H54 (cell line): ENCODE data around the gene NDUFC1.
"Not testable (repeated sequence)": the region's sequence is repeated elsewhere in the genome, so short reads cannot be mapped to it uniquely, and the experiment has no call there.

ENCODE experiments used
- DNase-seq: peaks from one replicate; pipeline ENCODE4 v3.0.0; 2011; ENCODE audit warnings: low spot score, mixed read lengths; ENCODE audit not compliant: insufficient read length
- FAIRE-seq: peaks from 3 replicates; lab custom pipeline; 2011; peaks lifted over from hg19 to GRCh38; lab: Jason Lieb, UNC
- POLR2A ChIP-seq: IDR thresholded peaks from 2 replicates; pipeline ENCODE4 v1.6.1; 2011; ENCODE audit warnings: low read depth, mild to moderate bottlenecking, low read length

The NDUFC1 gene

DNA sequence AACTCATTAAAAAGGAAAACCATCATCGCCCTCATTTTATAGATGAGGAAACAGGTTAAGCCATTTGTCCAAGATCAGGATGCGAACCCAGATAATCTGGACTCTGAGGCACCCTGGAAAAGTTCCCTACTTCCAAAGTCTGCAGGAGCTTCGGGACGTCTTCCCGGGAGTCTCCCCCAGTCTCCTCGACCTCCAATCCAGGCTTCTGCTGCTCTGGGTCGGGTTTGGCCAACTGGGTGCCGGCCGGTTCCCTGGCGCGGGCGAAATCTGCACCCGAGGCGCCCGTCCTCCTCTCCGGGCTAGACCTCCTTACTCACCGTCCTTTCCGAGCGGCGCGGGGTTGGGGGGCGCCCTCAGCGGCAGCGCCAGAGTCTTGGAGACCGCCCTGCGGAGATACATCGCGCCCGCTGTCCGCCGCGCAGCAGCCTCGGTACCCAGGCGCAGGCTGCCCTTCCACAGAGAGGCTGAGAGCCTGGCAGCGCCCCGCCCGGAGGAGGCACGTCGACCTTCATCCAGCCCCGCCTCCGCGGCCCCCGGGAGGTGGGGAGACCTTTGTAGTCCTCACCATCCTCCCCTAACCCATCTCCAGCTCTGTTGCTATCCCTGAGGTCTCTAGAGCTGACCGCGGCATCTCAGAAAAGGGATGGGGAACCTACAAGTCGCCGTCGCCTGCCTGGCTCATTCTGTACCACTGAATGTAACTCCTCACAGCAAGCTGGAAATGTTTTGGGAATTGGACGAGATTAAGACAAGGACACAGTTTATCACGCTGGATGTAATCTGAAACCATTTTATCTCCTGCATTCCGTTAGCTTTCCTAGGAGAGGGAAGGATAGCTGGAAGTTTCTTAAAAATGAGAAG lies 22.3 kb downstream of the NDUFC1 start, which contains the start of gene MGARP:
Gene MGARP, minus strand, starts transcription at position 466 of the 861 bp plus-strand sequence. Its CDS starts 67 bp downstream, at position 399.
- FAIRE-seq, result no peak

DNA sequence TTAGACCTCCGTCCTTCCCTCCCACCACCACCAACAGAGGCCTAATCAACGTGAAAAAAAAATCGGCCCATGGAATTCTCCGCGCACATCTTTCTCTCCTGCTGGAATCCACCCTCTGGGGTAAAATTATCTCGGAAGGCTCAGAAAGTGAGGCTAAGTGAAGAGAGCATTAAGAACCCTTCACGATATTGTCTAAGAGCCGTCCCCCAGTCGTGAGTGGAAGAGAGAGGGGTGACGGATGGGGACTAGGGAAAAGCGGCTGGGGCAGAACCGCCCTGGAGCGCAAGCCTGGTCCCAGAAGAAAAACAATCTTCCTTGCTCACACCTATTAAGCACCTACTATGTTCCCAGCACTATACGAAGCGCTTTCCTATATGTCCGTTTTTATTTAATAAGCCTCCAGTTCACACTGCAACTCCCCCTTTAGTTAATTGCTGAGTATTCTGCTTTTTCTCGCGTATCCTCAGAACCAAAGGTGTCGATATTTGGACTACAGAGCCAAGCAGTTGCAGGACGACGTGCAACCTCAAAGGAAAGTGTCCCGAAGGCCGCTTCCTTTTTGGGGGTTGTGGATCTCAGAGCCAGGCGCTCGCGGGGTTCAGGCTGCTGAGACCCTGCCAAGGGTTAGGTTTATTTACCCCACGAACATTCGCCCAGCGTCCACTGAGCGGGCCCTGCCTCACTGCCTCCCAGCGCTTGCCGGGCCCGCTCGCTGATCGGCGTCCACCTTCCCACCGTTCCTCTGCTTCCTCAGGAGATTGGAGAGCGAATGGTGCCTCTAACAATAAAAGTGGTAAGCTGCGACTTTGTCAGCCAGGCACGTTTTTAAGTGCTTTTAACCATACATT lies 23.1 kb downstream of the NDUFC1 start:
- no peak for TF ChIP-seq POLR2A
- no peak for DNase-seq
- no peak for FAIRE-seq

More for the DNA sequence above, 22.3 kb downstream of the NDUFC1 start, which contains the start of gene MGARP:
- peak; percentile 37; the same call in 1 of the 2 replicates for TF ChIP-seq POLR2A
- DNase-seq, result no peak

DNA sequence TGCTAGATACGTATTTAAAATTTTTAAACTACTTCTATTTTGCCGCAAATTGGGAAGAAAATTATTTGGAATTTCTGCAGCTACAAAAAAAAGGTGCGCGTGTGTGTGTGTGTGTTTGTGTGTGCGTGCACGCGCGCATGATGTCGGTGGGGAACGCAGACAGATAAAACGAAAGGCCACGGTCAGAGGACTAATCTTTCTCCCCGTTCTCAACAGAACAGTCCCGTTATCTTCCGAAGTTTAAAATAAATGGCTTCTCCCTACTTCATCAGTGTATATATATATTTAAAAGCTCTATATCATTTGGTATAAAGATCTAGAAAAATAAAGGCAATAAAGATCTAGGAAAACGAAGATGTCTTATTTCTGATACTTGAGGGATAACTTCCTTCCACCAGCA lies 23.8 kb downstream of the NDUFC1 start:
- no peak for FAIRE-seq
- no peak for DNase-seq
- TF ChIP-seq POLR2A, result no peak

DNA sequence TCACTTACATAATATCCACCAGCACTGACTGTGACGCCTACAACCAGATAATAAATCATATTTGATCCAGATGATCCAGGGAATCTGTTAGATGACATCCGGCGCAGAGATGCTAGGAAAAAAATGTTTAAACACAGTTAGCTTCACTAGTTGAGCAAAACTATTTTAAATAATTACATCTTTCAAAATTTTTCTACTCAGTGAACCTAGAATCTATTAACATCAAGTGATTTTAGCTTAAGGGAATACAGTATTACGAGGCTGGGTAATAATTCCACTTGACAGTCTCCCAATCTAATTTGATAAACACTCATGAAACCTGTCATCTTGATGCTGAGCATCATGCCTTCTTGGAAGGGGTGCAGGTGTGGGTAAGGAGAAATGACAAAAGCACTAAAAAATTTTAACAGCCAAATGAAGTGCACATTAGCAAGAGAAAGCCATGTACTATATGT lies 27.0 kb downstream of the NDUFC1 start:
- DNase-seq, result no peak
- no peak for FAIRE-seq
- no peak for TF ChIP-seq POLR2A

DNA sequence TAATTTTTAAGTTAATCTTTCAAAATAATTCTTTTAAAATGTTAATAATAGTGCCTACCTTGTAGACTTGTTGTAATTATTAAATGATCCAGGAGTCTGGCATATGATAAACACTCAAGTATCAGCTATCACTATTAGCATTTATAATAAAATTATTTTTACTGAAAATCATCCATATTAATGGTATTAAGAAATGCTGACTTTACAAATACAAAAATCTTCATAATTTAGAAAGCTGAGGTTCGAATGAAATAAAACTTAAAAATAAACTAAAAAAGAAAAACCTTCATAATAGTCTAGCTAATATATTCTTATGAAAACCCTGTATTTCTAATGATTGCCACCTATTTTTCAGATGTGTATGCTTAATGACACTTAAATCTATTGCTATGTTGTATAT lies 27.5 kb downstream of the NDUFC1 start:
- TF ChIP-seq POLR2A, result no peak
- no peak for DNase-seq
- no peak for FAIRE-seq

DNA sequence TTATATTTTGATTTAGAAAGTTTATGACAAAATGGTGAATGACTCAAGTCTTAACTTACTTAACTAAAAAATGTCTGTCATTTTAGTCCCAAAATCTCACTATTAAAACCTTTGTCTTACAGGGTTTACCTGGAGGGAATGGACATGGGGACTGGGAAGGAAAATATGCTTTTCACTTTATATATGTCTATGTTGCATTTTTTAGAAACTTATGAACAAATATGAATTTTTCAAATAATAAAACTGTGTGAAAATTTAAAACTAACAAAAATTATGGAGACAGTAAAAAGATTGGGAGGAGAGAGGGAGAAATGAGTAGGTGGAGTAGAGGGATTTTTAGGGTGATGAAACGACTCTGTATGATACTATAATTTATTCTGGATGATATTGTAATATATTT lies 28.4 kb downstream of the NDUFC1 start:
- no peak for DNase-seq
- FAIRE-seq, result no peak
- no peak for TF ChIP-seq POLR2A

DNA sequence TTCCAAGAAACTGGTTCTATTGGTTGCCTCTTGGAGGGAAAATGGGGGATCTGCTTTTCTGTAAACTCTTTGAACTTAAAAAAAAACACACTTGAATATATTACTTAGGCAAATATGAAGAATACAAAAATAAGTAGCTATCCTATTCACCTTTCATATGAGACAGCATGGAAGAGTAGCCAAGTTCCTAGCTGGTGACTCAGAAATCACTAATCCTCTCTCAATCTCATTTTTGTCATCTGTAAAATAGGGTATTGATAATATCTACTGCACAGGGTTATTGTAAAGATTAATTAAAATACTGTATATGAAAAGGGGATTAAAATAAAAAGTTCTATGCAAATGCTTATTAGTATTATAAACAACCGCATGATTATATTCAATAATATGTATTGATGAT lies 35.0 kb downstream of the NDUFC1 start:
- DNase-seq, result no peak
- FAIRE-seq, result no peak
- no peak for TF ChIP-seq POLR2A

DNA sequence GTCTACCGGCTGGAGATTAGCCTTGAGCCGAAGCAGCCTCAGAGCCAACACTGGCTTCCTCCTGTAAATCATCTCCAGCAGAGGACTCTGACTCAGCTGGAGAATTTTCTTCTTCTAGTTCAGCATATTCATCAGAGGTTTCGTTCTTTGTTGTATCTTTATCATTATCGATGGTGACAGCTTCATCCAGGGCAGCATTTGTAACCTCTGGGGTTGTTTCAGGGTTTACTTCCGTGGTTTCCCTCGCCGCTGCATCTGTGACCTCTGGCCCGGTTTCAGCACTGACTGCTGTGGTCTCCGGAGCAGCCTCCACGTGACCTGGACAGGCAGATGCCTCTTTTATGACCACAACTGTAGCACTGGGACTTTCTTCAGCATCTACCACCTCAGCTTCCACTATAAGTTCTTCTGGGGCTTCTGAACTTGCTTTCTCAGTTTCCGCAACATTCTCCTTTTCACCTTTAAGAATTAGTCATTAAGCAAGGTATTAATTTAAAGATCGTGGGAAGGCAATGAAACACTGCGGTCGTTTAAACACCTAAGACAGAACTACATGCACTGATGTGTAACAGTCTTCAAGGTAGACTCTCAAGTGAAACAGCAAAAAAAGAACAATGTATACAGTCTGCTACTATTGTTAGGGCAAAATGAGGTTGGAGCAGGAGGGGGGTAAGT lies 35.6 kb downstream of the NDUFC1 start:
- no peak for TF ChIP-seq POLR2A
- DNase-seq (peak; percentile 23), FAIRE-seq (peak; percentile 84)

DNA sequence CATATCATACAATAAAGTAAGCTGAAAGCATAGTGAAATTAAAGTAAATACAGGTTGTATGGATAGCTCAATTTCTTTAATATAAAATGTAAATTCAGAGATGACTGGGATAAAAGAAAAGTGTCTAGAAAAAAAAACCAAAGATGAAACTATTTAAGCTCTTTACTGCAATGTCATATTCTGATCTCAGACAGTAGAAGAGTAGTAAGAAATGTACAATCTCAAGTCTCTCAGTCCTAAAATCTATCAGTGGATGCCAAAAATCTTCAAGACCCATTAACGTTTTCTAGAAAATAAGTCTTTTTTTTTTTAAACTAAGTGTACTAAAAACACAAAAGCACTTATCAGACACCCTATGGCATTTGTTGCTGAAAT lies 36.1 kb downstream of the NDUFC1 start:
- TF ChIP-seq POLR2A, result no peak
- no peak for DNase-seq
- no peak for FAIRE-seq

DNA sequence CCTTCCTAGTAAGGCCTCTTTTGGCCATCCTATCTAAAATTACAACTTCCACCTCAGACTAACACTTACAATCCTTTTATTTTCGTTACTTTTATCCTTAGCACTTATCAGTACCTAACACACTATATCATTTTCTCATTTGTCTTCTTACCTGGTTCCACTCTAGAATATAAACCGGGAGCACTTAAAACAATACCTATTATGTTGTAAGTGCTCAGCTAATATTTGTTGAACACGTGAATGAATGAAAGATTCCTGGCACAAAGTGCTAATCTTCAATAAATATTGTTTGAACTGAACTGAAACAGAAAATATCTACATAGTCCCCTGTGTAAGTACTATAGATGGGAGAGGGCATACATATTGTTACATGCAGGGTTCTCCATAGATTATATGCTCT lies 36.6 kb downstream of the NDUFC1 start:
- FAIRE-seq (no peak), DNase-seq (no peak)
- no peak for TF ChIP-seq POLR2A

DNA sequence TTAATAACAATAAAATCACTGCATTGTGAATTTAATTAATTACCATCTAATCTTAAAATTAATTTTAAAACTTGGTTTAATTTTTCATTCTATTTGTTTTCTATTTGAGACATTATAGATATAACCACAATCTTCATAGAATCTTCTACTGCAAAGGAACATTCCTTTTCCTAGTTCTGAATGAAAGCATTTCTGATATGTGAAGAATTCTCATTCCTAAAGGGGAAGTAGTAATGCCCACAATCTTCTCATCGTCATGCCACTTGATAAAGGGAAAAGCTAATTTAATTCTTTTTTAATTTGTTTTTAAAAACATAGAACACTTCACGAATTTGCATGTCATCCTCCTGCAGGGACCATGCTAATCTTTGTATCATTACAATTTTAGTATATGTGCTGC lies 45.9 kb downstream of the NDUFC1 start:
- FAIRE-seq, result no peak
- TF ChIP-seq POLR2A, result no peak

DNA sequence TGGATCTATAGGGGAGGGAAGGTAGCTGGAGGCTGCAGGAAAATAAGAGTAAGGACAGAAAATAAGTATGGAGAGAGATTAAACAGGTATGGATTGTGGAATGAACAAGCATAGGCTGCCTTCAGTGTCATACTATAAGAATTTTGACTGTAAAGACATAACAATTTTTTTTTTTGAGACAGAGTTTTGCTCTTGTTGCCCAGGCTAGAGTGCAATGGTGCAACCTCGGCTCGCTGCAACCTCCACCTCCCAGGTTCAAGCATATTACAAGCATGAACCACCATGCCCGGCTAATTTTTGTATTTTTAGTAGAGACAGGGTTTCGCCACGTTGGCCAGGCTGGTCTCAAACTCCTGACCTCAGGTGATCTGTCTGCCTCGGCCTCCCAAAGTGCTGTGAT lies 46.7 kb downstream of the NDUFC1 start:
- DNase-seq, FAIRE-seq: not testable (repeated sequence)

More for the DNA sequence above, 45.9 kb downstream of the NDUFC1 start:
- DNase-seq, result no peak

DNA sequence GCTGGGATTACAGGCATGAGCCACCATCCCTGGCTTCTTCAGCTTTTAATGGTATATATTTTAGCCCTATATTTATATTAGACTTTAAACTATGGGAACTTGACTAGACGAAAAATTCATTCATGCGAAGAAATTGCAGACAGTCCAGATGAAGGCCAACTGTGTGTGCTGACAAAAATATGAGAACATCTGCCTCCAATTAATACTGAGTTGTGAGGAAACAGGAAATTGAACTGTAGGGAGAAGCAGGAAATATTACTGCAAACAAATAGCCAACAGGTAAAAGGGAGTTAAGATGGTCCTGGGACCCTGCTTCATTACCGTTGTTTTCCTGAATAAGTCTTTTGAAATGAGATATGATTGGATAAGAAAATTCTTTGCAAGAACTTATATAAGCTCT lies 48.6 kb downstream of the NDUFC1 start:
- no peak for DNase-seq
- no peak for TF ChIP-seq POLR2A
- FAIRE-seq, result no peak
